ENCODE measurements around the gene LAMB2.
A peak's percentile ranks its signal among the peaks of the same experiment; 100 is the strongest.

Gene LAMB2

GRCh38 chr3:49158792-49159191 lies 25.9 kb upstream of the LAMB2 start:
- Histone ChIP-seq H3K4me3 (ENCODE audit: low read depth in 1 of 2, low read length in 2 of 2) (no peak overlapping the region), H3K27me3 (ENCODE audit: low read depth, low read length) (no peaks in the 10 kb centered on the region), H3K9me3 (ENCODE audit: control insufficient read depth in 1 of 2, low read length in 2 of 2) (no peaks in the 10 kb centered on the region), H3K4me1 (ENCODE audit: control insufficient read depth in 1 of 2, insufficient read depth in 2 of 2, low read length in 2 of 2) (no peaks in the 10 kb centered on the region), H3K36me3 (ENCODE audit: control insufficient read depth in 1 of 2, insufficient read depth in 2 of 2, low read length in 2 of 2) (peaks cover 15 to 16% of the 10 kb centered on the region in 2 donors), H3K27ac (ENCODE audit: low read length) (no peak overlapping the region)

DNA sequence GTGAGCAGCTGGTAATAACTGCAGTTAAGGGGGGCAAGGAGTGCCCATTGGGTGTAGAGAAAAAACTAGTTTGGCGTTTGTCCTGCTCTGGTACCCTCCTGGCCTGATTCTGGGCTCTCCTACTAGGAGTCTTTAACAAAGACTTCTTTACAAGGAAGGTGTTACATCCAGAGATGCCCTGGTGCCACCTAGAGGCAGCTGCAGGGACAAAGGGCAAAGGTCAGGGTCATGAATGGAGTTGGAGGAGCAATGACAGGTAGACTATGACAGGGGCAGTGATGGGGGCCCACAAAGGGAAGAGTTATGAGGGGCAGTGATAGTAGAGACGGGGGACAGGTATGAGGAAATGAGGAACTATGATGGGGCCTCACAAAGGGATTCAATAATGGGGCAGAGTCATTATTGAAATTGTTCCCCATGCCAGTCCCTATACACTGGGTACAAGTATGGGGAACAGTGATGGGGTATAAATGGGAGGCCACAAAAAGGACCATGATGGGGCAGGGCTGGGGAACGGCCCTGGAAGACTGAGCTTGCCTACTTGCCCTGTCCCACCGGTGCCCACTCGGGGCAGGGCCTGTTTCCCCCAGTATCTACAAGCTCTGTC lies 25.4 kb upstream of the LAMB2 start:
- Histone ChIP-seq H3K4me1 (ENCODE audit: control insufficient read depth in 1 of 2, insufficient read depth in 2 of 2, low read length in 2 of 2) (no peaks in the 10 kb centered on the region), H3K9me3 (ENCODE audit: control insufficient read depth in 1 of 2, low read length in 2 of 2) (no peaks in the 10 kb centered on the region), H3K27me3 (ENCODE audit: low read depth, low read length) (no peaks in the 10 kb centered on the region), H3K4me3 (ENCODE audit: low read depth in 1 of 2, low read length in 2 of 2) (no peak overlapping the region), H3K27ac (ENCODE audit: low read length) (no peak overlapping the region), H3K36me3 (ENCODE audit: control insufficient read depth in 1 of 2, insufficient read depth in 2 of 2, low read length in 2 of 2) (peaks cover 10 to 11% of the 10 kb centered on the region in 2 donors)

DNA sequence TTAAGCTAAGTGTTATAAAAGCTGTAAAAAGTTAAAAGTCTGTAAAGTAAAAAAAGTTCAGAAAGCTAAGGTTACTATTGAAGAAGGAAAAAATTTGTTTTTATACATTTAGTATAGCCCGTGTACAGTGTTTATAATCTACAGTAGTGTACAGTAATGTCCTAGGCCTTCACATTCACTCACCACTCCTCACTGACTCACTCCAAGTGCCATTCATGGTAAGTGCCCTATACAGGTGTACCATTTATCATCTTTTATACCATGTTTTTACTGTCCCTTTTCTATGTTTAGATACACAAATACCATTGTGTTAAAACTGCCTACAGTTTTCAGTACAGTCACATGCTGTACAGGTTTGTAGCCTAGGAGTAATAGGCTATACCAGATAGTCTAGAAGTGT lies 24.4 kb upstream of the LAMB2 start:
- H3K27me3 ChIP-seq (ENCODE audit: low read depth, low read length), result no peaks in the 10 kb centered on the region
- H3K9me3 ChIP-seq (ENCODE audit: control insufficient read depth in 1 of 2, low read length in 2 of 2), result no peaks in the 10 kb centered on the region
- H3K4me3 ChIP-seq (ENCODE audit: low read depth in 1 of 2, low read length in 2 of 2), result no peak overlapping the region
- H3K4me1 ChIP-seq (ENCODE audit: control insufficient read depth in 1 of 2, insufficient read depth in 2 of 2, low read length in 2 of 2), result no peaks in the 10 kb centered on the region
- no peak overlapping the region for H3K27ac ChIP-seq (ENCODE audit: low read length)
- H3K36me3 ChIP-seq (ENCODE audit: control insufficient read depth in 1 of 2, insufficient read depth in 2 of 2, low read length in 2 of 2), result peaks cover 4 to 5% of the 10 kb centered on the region in 2 donors

GRCh38 chr3:49153349-49153912 lies 20.6 kb upstream of the LAMB2 start:
- Histone ChIP-seq H3K27ac (ENCODE audit: low read length) (no peak overlapping the region), H3K27me3 (ENCODE audit: low read depth, low read length) (no peaks in the 10 kb centered on the region), H3K9me3 (ENCODE audit: control insufficient read depth in 1 of 2, low read length in 2 of 2) (no peaks in the 10 kb centered on the region), H3K4me3 (ENCODE audit: low read depth in 1 of 2, low read length in 2 of 2) (no peak overlapping the region), H3K4me1 (ENCODE audit: control insufficient read depth in 1 of 2, insufficient read depth in 2 of 2, low read length in 2 of 2) (no peaks in the 10 kb centered on the region), H3K36me3 (ENCODE audit: control insufficient read depth in 1 of 2, insufficient read depth in 2 of 2, low read length in 2 of 2) (no peaks in the 10 kb centered on the region)

GRCh38 chr3:49151610-49152009 lies 18.8 kb upstream of the LAMB2 start:
- H3K9me3 ChIP-seq (ENCODE audit: control insufficient read depth in 1 of 2, low read length in 2 of 2), result no peaks in the 10 kb centered on the region
- no peaks in the 10 kb centered on the region for H3K4me1 ChIP-seq (ENCODE audit: control insufficient read depth in 1 of 2, insufficient read depth in 2 of 2, low read length in 2 of 2)
- H3K36me3 ChIP-seq (ENCODE audit: control insufficient read depth in 1 of 2, insufficient read depth in 2 of 2, low read length in 2 of 2), result no peaks in the 10 kb centered on the region
- no peak overlapping the region for H3K4me3 ChIP-seq (ENCODE audit: low read depth in 1 of 2, low read length in 2 of 2)
- H3K27ac ChIP-seq (ENCODE audit: low read length), result no peak overlapping the region
- no peaks in the 10 kb centered on the region for H3K27me3 ChIP-seq (ENCODE audit: low read depth, low read length)

DNA sequence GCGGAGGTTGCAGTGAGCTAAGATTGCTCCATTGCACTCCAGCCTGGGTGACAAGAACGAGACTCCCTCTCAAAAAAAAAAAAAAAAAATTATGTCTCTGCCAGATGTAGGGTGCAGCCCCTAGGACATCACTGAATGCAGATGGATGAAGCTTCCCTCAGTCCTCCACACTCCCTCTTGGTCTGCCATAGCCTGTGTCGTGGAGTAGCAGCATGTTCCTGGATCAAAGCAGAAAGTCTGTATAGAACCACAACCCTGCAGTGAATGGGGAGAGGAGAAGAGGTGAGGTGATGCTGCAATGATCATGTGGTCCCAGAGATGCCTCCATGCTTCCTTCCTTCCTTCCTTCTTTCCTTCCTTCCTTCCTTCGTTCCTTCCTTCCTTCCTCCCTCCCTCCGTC lies 15.3 kb upstream of the LAMB2 start:
- Histone ChIP-seq H3K36me3 (ENCODE audit: control insufficient read depth in 1 of 2, insufficient read depth in 2 of 2, low read length in 2 of 2) (no peaks in the 10 kb centered on the region), H3K4me1 (ENCODE audit: control insufficient read depth in 1 of 2, insufficient read depth in 2 of 2, low read length in 2 of 2) (no peaks in the 10 kb centered on the region), H3K27me3 (ENCODE audit: low read depth, low read length) (no peaks in the 10 kb centered on the region), H3K4me3 (ENCODE audit: low read depth in 1 of 2, low read length in 2 of 2) (no peak overlapping the region), H3K9me3 (ENCODE audit: control insufficient read depth in 1 of 2, low read length in 2 of 2) (no peaks in the 10 kb centered on the region), H3K27ac (ENCODE audit: low read length) (no peak overlapping the region)

DNA sequence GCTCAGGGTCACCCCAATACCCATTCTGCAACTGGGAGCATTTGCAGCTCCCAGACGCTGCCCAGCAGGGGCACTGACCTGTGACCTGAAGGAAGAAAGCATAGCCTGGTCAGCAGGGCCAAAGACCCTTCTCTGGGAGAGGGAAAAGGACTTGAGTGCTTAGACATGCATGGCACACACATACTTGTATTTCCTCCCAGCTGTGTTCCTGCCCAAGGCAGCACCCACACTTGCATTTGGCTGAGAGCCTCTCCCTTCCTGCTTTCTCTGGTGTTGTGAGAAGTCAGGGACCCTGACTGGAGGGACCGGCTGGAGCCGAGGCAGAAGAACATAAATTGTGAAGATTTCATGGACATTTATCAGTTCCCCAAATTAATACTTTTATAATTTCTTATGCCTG lies 7.2 kb upstream of the LAMB2 start:
- Histone ChIP-seq H3K36me3 (ENCODE audit: control insufficient read depth in 1 of 2, insufficient read depth in 2 of 2, low read length in 2 of 2) (no peaks in the 10 kb centered on the region), H3K4me1 (ENCODE audit: control insufficient read depth in 1 of 2, insufficient read depth in 2 of 2, low read length in 2 of 2) (no peaks in the 10 kb centered on the region), H3K4me3 (ENCODE audit: low read depth in 1 of 2, low read length in 2 of 2) (no peak overlapping the region), H3K9me3 (ENCODE audit: control insufficient read depth in 1 of 2, low read length in 2 of 2) (no peaks in the 10 kb centered on the region), H3K27ac (ENCODE audit: low read length) (no peak overlapping the region), H3K27me3 (ENCODE audit: low read depth, low read length) (no peaks in the 10 kb centered on the region)

- Histone ChIP-seq H3K27ac (ENCODE audit: low read length) (no peak overlapping the region), H3K4me3 (ENCODE audit: low read depth in 1 of 2, low read length in 2 of 2) (no peak overlapping the region), H3K36me3 (ENCODE audit: control insufficient read depth in 1 of 2, insufficient read depth in 2 of 2, low read length in 2 of 2) (peaks cover 2 to 7% of the 10 kb centered on the region in 2 donors), H3K4me1 (ENCODE audit: control insufficient read depth in 1 of 2, insufficient read depth in 2 of 2, low read length in 2 of 2) (peaks cover 6 to 25% of the 10 kb centered on the region in 2 donors), H3K27me3 (ENCODE audit: low read depth, low read length) (no peaks in the 10 kb centered on the region), H3K9me3 (ENCODE audit: control insufficient read depth in 1 of 2, low read length in 2 of 2) (no peaks in the 10 kb centered on the region)
Observed at GRCh38 chr3:49135499-49135898, 2.6 kb upstream of the LAMB2 start.

GRCh38 chr3:49134471-49135265 lies 1.8 kb upstream of the LAMB2 start:
- peaks cover 8 to 12% of the 10 kb centered on the region in 2 donors for H3K36me3 ChIP-seq (ENCODE audit: control insufficient read depth in 1 of 2, insufficient read depth in 2 of 2, low read length in 2 of 2)
- peaks cover 6 to 29% of the 10 kb centered on the region in 2 donors for H3K4me1 ChIP-seq (ENCODE audit: control insufficient read depth in 1 of 2, insufficient read depth in 2 of 2, low read length in 2 of 2)
- H3K4me3 ChIP-seq (ENCODE audit: low read depth in 1 of 2, low read length in 2 of 2), result peak overlapping the region in 1 of 2 donors; percentile 11
- H3K9me3 ChIP-seq (ENCODE audit: control insufficient read depth in 1 of 2, low read length in 2 of 2), result no peaks in the 10 kb centered on the region
- H3K27me3 ChIP-seq (ENCODE audit: low read depth, low read length), result no peaks in the 10 kb centered on the region
- H3K27ac ChIP-seq (ENCODE audit: low read length), result no peak overlapping the region

DNA sequence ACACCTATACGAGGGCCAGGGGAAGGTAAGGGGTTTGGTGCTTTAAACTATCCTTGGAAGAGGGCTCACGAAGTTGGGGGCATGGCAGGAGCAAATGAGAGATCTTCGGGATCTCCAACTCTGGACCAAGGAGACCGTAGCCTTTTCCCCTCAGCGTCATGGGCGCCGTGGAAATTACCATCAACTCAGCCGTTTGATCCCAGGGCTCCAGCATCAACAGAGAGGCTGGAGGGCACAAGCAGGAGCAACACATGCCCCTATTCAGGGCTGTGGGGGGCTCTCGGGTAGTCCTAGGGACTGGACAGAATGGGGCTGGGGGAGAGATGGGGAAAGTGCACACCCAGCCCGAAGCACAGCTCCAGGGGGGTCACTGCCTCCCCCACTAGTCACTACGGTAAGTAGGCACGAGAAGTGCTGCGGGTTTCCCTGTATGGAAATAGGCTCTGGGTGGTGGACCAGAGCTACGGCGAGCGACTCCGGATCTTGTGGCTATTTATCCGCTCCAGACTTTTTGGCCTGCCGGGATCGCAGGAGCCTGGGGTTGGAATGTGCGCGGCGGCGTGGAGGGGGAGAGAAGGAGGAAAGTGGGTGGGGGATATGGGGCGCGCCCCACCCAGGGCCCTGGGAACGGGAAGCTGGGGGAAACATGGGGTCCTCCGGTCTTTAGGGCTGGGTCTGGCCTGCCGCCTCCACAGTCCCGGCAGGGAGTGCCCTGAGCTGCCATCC lies 539 bp upstream of the LAMB2 start:
- Histone ChIP-seq H3K4me3 (ENCODE audit: low read depth in 1 of 2, low read length in 2 of 2) (peak overlapping the region; percentile 75 to 88), H3K4me1 (ENCODE audit: control insufficient read depth in 1 of 2, insufficient read depth in 2 of 2, low read length in 2 of 2) (peaks cover 6 to 29% of the 10 kb centered on the region in 2 donors), H3K9me3 (ENCODE audit: control insufficient read depth in 1 of 2, low read length in 2 of 2) (no peaks in the 10 kb centered on the region), H3K36me3 (ENCODE audit: control insufficient read depth in 1 of 2, insufficient read depth in 2 of 2, low read length in 2 of 2) (peaks cover 10 to 23% of the 10 kb centered on the region in 2 donors), H3K27me3 (ENCODE audit: low read depth, low read length) (no peaks in the 10 kb centered on the region), H3K27ac (ENCODE audit: low read length) (peak overlapping the region; percentile 91)

- Histone ChIP-seq H3K36me3 (ENCODE audit: control insufficient read depth in 1 of 2, insufficient read depth in 2 of 2, low read length in 2 of 2) (peaks cover 14 to 28% of the 10 kb centered on the region in 2 donors), H3K4me3 (ENCODE audit: low read depth in 1 of 2, low read length in 2 of 2) (peak overlapping the region; percentile 75 to 88), H3K9me3 (ENCODE audit: control insufficient read depth in 1 of 2, low read length in 2 of 2) (no peaks in the 10 kb centered on the region), H3K27me3 (ENCODE audit: low read depth, low read length) (no peaks in the 10 kb centered on the region), H3K4me1 (ENCODE audit: control insufficient read depth in 1 of 2, insufficient read depth in 2 of 2, low read length in 2 of 2) (peaks cover 6 to 29% of the 10 kb centered on the region in 2 donors), H3K27ac (ENCODE audit: low read length) (peak overlapping the region; percentile 91)
Observed at GRCh38 chr3:49132073-49132436, 795 bp downstream of the LAMB2 start.

All from muscle layer of duodenum (tissue), 2 donors.